ENCODE results near the gene LHFPL3. TPM values are rescaled to one million over a fixed set of nuclear protein-coding genes. Genes with fewer than 3 reads are reported as not detected.

Gene LHFPL3
- total RNA-seq, 2 donors from 2014 or later = not detected

- Histone ChIP-seq H3K9me3 (no peaks in the 10 kb centered on the region), H3K4me3 (no peak overlapping the region), H3K27ac (no peak overlapping the region), H3K36me3 (no peaks in the 10 kb centered on the region), H3K4me1 (ENCODE audit: control insufficient read depth in 1 of 2, low read depth in 2 of 2) (no peaks in the 10 kb centered on the region), H3K27me3 (replicated peaks; ENCODE audit: insufficient read depth) (no peaks in the 10 kb centered on the region)
- no peak for DNase-seq (ENCODE audit: low spot score)
- no peak for TF ChIP-seq CTCF (IDR thresholded peaks at IDR 0.05)
- ATAC-seq (ENCODE audit: insufficient number of reproducible peaks, low FRiP score, low read depth) = no peak
Measured at GRCh38 chr7:104841798-104842197, 513.4 kb downstream of the LHFPL3 start.

- no peak for DNase-seq (ENCODE audit: low spot score)
- TF ChIP-seq CTCF (IDR thresholded peaks at IDR 0.05) = no peak
- no peak for ATAC-seq (ENCODE audit: insufficient number of reproducible peaks, low FRiP score, low read depth)
- no peaks in the 10 kb centered on the region for H3K9me3 ChIP-seq
- no peaks in the 10 kb centered on the region for H3K27me3 ChIP-seq (replicated peaks; ENCODE audit: insufficient read depth)
- H3K36me3 ChIP-seq = no peaks in the 10 kb centered on the region
- H3K4me1 ChIP-seq (ENCODE audit: control insufficient read depth in 1 of 2, low read depth in 2 of 2) = no peaks in the 10 kb centered on the region
- H3K27ac ChIP-seq = no peak overlapping the region
- no peak overlapping the region for H3K4me3 ChIP-seq
Measured at GRCh38 chr7:104843198-104843597, 514.8 kb downstream of the LHFPL3 start.

GRCh38 chr7:104845557-104845956 is 517.2 kb downstream of the LHFPL3 start:
- TF ChIP-seq CTCF (IDR thresholded peaks at IDR 0.05) = no peak
- Histone ChIP-seq H3K27ac (no peak overlapping the region), H3K9me3 (no peaks in the 10 kb centered on the region), H3K4me3 (no peak overlapping the region), H3K27me3 (replicated peaks; ENCODE audit: insufficient read depth) (no peaks in the 10 kb centered on the region), H3K36me3 (no peaks in the 10 kb centered on the region), H3K4me1 (ENCODE audit: control insufficient read depth in 1 of 2, low read depth in 2 of 2) (no peaks in the 10 kb centered on the region)
- ATAC-seq (ENCODE audit: insufficient number of reproducible peaks, low FRiP score, low read depth) (no peak), DNase-seq (ENCODE audit: low spot score) (no peak)

GRCh38 chr7:104846731-104847130 is 518.3 kb downstream of the LHFPL3 start:
- H3K27ac ChIP-seq = no peak overlapping the region
- no peaks in the 10 kb centered on the region for H3K9me3 ChIP-seq
- no peaks in the 10 kb centered on the region for H3K36me3 ChIP-seq
- no peak for DNase-seq (ENCODE audit: low spot score)
- no peaks in the 10 kb centered on the region for H3K27me3 ChIP-seq (replicated peaks; ENCODE audit: insufficient read depth)
- ATAC-seq (ENCODE audit: insufficient number of reproducible peaks, low FRiP score, low read depth) = no peak
- no peaks in the 10 kb centered on the region for H3K4me1 ChIP-seq (ENCODE audit: control insufficient read depth in 1 of 2, low read depth in 2 of 2)
- no peak for TF ChIP-seq CTCF (IDR thresholded peaks at IDR 0.05)
- H3K4me3 ChIP-seq = no peak overlapping the region

GRCh38 chr7:104848138-104848990 is 520.0 kb downstream of the LHFPL3 start:
- no peak overlapping the region for H3K4me3 ChIP-seq
- ATAC-seq (ENCODE audit: insufficient number of reproducible peaks, low FRiP score, low read depth) = no peak

More at GRCh38 chr7:104848138-104848990, 520.0 kb downstream of the LHFPL3 start:
- no peaks in the 10 kb centered on the region for H3K36me3 ChIP-seq
- H3K9me3 ChIP-seq = no peaks in the 10 kb centered on the region
- no peaks in the 10 kb centered on the region for H3K4me1 ChIP-seq (ENCODE audit: control insufficient read depth in 1 of 2, low read depth in 2 of 2)
- no peak overlapping the region for H3K27ac ChIP-seq
- TF ChIP-seq CTCF (IDR thresholded peaks at IDR 0.05) = peak; percentile 78
- no peak for DNase-seq (ENCODE audit: low spot score)
- no peaks in the 10 kb centered on the region for H3K27me3 ChIP-seq (replicated peaks; ENCODE audit: insufficient read depth)
